Femur (tissue), 1 donor: Measurements from ENCODE around the gene RITA1.
"Not testable (repeated sequence)": the region's sequence is repeated elsewhere in the genome, so short reads cannot be mapped to it uniquely, and the experiment has no call there.

Experiments used
- DNase-seq: peaks from one replicate; pipeline ENCODE4 v3.0.0-alpha.2; 2017

The RITA1 gene, protein sequence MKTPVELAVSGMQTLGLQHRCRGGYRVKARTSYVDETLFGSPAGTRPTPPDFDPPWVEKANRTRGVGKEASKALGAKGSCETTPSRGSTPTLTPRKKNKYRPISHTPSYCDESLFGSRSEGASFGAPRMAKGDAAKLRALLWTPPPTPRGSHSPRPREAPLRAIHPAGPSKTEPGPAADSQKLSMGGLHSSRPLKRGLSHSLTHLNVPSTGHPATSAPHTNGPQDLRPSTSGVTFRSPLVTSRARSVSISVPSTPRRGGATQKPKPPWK

DNA sequence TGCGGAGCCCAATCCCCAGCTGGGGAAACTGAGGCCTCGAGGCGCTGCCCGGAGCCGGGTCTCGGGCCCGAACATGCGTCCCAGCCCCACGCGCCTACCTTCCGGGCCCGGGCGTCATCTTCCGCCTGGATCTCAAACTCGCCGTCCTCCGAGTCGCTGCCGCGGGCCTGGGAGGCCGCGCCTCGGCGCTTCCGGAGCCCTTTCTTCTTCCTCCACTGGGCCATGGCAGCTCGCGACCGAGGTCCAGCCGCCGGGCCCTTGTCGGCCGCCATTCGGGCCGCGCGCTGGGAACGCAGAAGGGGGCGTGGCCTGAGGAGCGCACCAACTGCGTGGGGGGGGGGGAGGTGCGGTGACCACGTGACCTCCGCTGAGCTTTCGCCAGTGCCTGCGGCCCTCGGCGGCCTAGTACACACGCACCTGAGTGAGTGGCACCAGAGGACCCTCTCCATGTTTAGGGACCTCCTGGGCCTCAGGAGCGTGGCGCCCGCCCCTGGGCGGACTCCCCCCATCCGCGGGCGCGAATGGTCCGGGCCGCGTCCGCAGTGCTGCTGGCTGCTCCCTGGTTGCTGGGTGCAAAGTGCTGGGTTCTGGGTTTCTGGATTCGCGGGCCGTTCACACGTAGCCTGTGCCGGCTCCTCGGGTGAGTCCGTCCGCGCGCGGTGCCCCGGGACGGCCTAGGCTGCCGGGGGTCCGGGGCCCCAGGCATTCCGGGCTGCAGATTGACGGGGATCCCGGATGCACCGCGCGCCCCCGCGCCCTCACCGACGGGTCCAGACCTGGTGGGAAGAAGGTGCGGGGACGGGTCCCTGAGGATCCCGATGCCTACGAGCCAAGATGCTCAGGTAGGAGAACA, at the start of gene RITA1, which contains the start of gene DDX54:
Gene RITA1, plus strand, starts transcription at position 542 of the 853 bp plus-strand sequence. CDS start 1,026 bp downstream, outside the sequence.
Gene DDX54, minus strand, starts transcription at position 299 of the 853 bp plus-strand sequence. Its CDS starts 27 bp downstream, at position 272.
- peak; percentile 88 for DNase-seq

DNA sequence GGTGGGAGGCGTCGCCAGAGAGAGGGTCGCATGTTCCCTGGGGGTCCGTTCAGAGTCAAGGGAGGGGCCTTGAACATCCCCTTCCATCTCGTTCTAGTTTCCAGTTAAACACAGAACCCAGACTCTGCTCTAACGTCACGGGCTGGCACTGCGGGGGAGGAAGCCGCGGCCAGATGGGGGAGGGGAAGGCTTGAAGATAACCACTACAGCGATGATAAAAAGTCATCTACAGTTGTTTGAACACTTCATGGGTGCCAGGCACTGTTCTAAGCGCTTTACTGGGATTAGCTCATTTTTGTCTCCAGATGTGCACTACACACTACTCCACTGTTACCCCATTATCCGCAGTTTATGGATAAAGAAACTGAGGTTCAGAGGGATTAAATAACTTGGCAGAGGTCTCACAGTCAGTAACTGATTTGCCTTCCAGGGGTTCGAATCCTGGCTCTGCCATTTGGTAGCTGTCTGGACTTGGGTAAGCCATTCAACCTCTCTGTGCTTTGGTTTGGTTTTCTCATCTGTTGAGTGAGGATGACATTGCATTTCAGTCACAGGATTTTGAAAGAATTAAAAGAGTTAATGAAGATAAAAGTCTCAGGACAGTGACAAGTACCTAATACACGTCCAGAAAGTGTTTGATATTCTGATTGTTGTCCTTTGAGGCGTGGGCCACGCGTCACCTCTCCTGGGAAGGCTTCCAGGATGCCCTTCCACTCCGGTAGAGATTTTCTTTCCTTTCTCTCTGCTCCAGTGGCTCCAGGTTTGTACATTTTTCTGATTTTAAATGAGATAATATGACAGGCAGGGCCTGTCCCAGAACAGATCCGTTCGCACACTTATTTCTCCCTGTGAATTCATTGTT, 49.2 kb upstream of the RITA1 start:
- no peak for DNase-seq

DNA sequence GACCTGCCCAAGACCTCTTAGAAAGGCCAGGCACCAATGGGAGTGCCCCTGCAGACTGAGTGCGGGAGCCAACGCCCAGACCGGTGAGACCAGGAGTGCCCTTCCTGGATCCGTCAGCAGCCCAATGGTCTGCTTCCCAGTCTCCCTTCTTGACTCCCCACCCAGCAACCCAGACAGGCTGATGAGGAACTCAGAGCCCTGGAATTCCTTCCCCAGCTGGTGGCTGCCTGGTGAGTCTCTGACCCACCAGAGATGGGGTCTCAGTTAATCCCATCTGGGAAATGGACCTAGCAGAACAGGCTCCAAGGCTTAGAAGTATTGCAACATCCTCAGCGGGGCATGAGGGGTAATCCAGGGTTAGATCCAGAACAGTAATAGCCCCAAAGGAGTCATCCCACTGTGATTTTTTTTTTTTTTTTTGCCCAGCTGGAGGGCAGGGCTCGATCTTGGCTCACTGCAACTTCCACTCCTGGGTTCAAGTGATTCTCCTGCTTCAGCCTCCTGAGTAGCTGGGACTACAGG, 48.5 kb upstream of the RITA1 start:
- DNase-seq, result no peak

DNA sequence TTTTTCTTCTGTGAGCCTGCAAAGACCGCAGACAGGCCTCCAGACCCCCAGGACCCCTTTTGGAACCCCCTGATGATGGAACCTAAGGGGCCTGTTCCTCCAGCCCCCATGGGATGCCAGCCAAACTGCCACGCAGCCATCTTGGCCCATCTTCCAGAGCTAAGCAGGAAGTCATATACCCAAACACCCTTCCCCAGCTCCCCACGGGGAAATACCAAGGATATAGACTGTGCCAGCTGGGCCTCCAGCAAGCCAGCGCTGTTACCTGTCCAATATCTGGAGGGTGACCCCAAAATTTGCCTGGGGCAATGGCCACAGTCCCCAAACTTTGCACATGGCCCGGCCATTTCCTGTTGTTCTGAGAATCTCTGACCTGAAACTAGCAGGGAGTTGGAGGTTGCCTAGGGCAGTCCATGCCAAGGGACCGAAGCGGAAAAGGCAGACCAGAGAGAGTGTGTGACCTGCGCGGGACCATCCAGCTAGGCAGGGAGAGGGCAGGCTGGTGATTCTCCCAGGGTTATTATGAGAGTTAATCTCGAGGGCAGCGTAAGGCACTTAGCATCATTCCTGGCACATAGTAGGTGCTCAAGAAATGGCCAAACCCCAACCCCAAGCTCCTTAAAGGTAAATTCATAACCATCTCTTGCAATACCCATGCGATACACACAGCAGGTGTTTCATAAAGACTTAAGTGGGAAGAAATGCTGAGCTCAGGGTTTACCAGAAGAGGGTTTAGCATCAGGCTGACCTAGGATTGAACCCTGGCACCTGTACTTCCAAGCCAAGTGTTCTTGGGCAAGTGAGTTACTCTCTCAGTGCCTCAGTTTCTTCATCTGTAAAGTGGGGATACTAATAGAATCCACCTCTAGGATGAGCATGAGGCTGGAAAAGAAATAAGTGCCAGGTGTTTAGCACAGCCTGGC, 47.4 kb upstream of the RITA1 start:
- no peak for DNase-seq

DNA sequence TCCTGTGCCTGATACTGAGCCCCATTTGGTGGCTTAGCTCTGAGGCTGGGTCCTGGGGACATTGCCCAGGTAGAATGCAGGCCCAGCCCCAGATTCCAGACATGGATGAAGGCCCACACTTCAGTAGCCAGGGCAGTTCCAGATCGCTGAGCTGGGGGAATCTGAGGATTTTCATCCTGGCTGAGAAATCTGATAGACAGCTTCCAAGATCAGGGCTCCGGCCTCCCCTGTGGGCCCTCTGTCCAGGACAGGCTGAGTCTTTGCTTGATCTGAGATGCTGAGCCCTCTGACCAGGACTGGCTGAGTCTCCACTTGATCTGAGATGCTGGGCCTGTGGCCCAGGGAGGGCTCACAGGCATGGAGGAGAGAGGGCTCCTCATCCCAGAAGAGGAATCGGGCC, 46.7 kb upstream of the RITA1 start:
- DNase-seq, result no peak

DNA sequence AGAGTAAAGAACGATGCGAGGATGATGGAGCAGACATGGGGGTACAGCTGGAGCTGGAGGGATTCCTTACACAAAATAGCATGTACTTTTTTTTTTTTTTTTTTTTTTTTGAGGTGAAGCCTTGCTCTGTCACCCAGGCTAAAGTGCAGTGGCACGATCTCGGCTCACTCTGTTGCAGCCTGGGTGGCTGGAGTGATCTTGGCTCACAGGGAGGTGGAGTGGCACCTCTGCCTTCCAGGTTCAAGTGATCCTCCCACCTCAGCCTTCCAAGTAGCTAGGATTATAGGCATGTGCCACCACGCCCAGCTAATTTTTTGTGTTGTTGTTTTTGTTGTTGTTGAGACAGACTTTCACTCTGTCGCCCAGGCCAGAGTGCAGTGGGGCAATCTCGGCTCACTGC, 44.8 kb upstream of the RITA1 start:
- DNase-seq, result no peak

DNA sequence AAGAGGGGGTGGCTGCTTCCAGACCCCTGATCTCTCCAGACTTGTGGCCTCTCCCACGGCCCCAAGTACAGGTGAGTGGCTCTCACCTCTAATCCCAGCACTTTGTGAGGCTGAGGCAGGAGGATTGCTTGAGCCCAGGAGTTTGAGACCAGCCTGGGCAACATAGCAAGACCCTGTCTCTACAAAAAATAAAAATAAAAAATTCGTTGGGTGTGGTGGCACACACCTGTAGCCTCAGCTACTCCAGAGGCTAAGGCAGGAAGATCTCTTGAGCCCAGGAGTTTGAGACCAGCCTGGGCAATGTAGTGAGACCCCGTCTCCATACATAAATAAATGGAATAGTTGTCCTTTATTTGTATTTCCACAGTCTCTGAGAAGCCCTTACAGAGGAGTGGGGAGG, 43.8 kb upstream of the RITA1 start:
- DNase-seq, result not testable (repeated sequence)

DNA sequence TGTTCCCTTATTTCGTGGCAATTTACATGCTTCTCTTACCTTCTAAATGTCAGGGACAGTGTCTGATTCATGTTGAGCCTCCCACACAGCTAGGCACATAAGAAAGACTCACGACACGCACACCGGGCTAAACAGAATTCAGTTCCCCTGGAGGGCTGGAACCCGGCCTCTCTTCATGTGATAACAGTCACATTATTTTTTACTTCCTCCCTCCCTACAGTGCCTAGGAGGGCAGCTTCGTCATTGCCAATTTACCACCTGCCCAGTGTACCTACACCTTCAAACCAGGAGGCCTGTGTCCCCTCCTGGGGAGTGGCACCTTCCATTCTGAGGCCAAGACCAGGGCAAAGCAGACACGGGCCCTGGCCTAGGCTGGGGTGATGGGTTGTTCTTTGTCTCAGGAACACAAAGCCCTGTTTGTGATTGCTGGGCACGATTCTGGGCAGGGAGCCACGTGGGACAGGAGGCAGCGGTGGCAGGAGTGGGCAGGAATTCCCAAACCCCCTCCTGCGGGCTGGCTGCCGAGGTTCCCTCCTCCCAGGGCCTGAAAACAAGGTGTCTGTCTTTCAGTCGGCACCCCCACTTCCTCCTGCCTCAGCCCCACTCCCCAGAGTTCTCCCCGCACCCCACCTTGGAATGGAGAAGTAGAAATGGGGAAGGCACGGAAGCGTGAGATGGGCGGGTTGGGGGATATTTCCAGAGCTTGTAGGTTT, 43.2 kb upstream of the RITA1 start:
- no peak for DNase-seq

DNA sequence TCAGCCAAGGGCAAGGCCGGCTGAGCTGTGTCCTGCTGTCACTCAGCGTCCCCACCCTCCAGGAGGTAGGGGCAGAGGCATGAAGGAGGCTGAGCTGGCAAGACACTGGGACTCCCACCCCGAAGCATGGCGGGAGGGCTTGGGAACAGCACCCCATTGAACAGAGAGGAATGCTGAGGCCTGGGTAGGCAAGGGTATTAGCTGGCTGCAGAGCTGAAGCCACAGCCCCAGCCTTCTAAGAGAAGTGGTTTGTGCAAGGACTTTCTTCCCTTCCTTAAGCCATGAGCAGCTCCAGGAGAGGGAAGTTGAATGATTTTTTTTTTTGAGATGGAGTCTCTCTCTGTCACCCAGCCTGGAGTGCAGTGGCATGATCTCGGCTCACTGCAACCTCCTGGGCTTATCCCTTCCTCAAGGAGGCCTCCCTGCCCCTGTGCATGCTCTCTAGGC, 42.6 kb upstream of the RITA1 start:
- DNase-seq, result no peak

DNA sequence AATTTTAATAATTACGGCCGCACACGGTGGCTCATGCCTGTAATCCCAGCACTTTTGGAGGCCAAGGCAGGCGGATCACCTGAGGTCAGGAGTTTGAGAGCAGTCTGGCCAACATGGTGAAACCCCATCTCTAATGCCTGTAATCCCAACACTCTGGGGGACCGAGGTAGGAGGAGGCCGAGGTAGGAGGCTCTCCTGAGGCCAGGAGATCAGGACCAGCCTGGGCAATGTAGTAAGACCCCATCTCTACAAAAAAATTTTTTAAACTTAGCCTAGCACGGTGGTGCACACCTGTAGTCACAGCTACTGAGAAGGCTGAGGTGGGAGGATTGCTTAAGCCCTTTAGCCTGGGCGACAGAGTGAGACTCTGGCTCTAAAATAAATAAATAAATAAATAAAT, 41.6 kb upstream of the RITA1 start:
- no peak for DNase-seq

DNA sequence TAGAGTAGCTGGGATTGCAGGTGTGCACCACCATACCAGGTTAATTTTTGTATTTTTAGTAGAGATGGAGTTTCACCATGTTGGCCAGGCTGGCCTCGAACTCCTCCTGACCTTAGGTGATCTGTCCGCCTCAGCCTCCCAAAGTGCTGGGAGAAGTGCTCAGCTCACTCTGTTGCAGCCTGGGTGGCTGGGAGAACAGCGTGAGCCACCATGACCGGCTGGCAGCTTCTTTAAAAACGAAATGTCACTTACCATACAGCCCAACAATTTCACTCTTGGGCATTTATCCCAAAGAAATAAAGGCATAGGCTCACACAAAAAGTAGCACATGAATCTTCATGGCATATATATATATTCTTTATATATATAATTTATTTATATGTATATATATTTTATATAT, 40.7 kb upstream of the RITA1 start:
- DNase-seq, result no peak

DNA sequence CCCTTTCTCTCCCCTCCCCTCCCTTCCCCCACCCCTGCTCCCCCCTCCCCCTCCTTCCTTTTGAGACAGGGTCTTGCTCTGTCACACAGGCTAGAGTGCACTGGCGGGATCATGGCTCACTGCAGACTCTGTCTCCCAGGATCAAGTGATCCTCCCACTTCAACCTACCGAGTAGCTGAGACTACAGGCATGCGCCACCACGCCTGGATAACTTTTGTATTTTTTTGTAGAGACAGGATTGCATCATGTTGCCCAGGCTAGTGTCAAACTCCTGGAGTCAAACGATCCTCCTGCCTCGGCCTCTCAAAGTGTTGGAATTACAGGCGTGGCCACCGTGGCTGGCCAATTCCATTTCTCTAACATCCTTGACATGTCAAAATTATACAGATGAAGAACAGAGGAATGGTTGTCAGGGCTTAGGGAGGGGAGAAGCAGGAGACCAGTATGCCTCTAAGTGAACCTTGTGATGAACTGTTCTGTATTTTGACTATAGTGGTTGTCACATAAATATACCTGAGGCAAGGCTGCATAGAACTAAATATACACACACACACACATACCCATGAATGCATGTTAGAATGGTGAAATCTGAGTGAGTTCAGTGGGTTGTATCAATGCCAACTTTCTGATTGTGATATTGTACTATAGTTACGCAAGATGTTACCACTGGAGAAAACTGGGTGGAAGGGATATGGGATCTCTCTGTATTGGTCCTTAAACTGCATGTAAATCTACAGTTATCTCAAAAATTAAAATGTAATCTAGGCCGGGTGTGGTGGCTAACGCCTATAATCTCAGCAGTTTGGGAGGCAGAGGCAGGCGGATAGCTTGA, 39.6 kb upstream of the RITA1 start:
- no peak for DNase-seq

DNA sequence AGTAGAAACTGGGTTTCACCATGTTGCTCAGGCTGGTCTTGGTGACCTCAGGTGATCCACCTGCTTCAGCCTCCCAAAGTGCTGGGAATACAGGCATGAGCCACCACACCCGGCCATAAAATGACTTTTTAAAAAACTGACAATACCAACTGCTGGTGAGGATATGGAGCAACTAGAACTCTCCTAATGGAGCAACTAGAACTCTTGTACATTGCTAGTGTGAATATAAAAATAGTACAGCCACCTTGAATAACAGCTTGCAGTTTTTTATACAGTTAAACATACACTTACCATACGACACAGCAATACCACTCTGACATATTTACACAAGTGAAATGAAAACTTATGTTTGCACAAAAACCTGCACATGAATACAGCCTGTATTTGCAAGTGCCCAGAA, 38.5 kb upstream of the RITA1 start:
- no peak for DNase-seq

DNA sequence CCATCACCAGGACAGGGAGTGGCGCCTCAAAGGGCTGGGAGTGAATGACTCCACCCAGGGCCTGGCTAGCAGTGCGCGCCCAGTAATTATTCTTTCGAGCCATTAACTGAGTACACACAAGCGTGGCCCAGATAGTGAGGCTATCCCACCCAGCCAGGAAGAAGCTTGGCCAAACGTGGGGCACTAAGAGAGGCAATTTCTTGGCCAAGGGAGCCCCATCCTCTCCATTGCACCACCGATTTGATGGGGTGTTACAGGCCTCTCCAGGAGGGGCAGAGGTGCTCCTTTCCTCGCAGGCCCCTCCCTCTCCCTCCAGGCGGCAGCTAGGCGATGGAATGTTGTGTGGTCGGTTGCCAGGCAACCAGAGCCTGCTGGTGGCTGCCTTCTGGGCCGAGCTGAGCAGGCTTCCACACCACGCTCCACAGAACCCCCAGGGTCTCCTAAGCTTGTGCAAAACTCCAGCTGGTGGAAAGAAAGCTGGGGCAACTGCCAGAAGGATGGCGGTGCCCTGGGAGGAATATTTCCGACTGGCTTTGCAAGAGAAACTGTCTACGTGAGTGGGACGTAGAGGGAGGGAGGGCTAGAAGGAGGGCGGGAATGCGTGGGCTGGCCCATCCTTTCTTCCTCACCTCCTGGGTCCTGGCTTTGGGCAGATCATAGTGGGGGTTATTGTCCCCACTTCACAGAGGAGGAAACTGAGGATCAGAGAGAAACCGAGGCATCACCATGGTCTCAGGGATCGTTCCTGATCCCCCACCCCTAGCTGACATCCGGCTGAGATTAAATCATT, 36.0 kb upstream of the RITA1 start, which contains the start of gene CFAP73:
Gene CFAP73, plus strand, starts transcription at position 364 of the 790 bp plus-strand sequence. Its CDS starts 134 bp downstream, at position 498.
- DNase-seq, result peak; percentile 87

DNA sequence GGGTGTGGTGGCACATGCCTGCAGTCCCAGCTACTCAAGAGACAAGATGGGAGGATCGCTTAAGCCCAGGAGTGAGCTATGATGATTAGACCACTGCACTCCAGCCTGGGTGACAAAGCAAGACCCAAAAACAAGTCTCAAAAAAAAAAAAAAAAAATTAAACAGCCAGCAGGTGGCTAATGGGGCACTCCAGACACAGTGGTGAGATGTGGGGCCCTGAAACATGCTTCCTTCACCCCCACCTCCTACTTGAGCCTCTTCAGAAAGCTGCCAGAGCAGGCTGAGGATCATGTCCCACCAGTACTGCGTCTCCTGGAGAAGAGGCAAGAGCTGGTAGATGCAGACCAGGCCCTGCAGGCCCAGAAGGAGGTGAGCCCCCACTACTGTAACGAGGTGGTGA, 33.9 kb upstream of the RITA1 start:
- no peak for DNase-seq

DNA sequence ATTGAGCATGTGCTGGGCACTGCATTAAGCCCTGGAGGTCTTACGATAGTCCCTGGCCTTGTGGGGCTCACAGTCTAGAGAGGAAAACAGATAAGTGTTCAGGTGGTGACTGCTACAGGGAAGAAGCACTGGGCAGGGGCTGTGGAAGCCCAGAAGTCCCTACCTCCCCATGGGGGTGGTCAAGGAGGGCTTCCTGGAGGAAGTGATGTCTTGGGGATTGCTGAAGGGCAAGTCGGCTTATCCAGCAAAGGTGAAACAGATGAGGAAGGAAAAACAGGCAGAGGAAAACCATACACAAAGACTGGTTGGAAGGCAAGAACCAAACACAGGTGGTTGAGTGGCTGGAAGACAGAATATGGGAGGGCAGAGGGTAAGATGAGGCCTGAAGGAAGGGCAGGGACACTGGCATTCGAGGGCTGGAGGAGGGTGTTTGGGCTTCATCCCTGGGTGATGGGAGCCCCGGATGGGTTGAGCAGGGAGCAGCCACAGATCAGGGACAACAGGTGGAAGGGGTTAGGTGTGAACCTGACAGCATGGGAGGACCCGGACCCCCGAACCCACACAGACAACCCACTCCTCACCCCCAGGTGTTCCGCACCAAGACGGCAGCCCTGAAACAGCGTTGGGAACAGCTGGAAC, 33.2 kb upstream of the RITA1 start:
- DNase-seq, result no peak

DNA sequence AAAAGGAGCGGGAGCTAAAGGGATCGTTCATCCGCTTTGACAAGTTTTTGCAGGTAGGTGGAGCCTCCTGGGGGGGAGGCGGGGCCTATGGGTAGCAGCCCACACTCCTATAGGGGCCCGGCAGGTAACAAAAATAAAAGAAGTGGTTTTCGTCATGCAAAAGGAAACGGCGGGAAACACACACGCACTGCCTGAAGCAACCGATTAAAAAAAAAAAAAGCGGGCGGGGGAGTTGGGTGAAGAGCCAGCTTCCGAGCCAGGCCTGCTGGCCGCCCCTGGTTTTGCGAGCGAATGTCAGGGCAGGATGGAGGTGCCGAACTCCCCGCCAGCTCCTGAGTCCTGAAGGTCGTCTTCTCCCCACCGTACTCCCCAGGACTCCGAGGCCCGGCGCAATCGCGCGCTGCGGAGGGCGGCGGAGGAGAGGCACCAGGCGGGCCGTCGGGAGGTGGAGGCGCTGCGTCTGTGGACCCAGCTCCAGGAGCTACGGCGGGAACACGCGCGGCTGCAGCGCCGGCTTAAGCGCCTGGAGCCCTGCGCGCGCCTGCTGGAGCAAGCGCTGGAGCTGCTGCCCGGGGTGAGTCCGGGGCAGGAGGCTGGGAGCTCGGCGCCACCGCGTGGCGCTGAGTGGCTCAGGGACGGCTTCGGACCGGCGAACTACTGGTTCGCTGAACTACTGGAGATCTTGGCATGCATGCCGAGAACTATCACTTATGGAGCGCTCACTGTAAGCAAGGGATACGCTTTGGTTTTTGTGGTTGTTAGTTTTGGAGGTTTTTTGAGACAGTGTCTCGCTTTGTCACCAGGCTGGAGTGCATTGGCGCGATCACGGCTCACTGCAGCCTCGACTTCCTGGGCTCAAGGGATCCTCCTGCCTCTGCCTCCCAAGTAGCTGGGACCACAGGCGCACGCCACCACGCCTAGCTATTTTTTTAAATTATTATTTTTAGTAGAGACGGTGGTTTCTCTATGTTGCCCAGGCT, 32.4 kb upstream of the RITA1 start:
- DNase-seq, result peak; percentile 73
